Gastrocnemius medialis (tissue), 4 donors: ENCODE results near the gene INPP4A. TPM values are rescaled to one million over a fixed set of nuclear protein-coding genes. Genes with fewer than 3 reads are reported as not detected.
"Not testable (repeated sequence)": the region's sequence is repeated elsewhere in the genome, so short reads cannot be mapped to it uniquely, and the experiment has no call there.

Experiments used
- ATAC-seq, 2 donors: fragments of 150-250 bp; one replicate each; pipeline ENCODE4 v1.9.1; 2016
- DNase-seq, 2 donors: peaks; one replicate each; pipeline ENCODE4 v3.0.0-alpha.2; 2019
- H3K27ac ChIP-seq, 4 donors: fragments of 200-600 bp; sonication (generic); 1 replicate in 1 of 4; 2 replicates in 3 of 4; pipeline ENCODE4 v1.5.1; 2016 to 2018; ENCODE audit warnings: mild to moderate bottlenecking in 2 of 4, moderate library complexity in 1 of 4
- H3K27me3 ChIP-seq, 3 donors: fragments of 200-600 bp; sonication (generic) in 2 of 3; 1 replicate in 1 of 3; 2 replicates in 2 of 3; pipeline versions ENCODE4 v1.5.1 to v1.6.0; 2016 to 2019; ENCODE audit warnings: mild to moderate bottlenecking in 1 of 3, moderate library complexity in 1 of 3
- H3K36me3 ChIP-seq, 2 donors: fragments of 200-600 bp; sonication (generic) in 1 of 2; one replicate each; pipeline ENCODE4 v1.5.1; 2017 to 2018
- H3K4me1 ChIP-seq, 2 donors: fragments of 200-600 bp; sonication (generic) in 1 of 2; one replicate each; pipeline ENCODE4 v1.5.1; 2016 to 2017; ENCODE audit warnings: mild to moderate bottlenecking in 2 of 2
- H3K4me3 ChIP-seq, 4 donors: fragments of 200-600 bp; sonication (generic) in 3 of 4; 1 replicate in 1 of 4; 2 replicates in 3 of 4; pipeline ENCODE4 v1.5.1; 2016 to 2019; ENCODE audit warnings: mild to moderate bottlenecking in 2 of 4
- H3K9me3 ChIP-seq, 3 donors: fragments of 200-600 bp; sonication (generic) in 2 of 3; 1 replicate in 1 of 3; 2 replicates in 2 of 3; pipeline ENCODE4 v1.5.1; 2016 to 2019
- POLR2A ChIP-seq, 2 donors: fragments of 450-650 bp; IDR thresholded peaks; one replicate each; pipeline ENCODE4 v1.6.1; 2017; ENCODE audit warnings: antibody characterized with exemption in 2 of 2, mild to moderate bottlenecking in 2 of 2, moderate library complexity in 2 of 2
- in situ Hi-C, 4 donors: fragments of 200-750 bp; cut with MboI; loops; one replicate each; pipeline versions ENCODE4 v1.15.0 to v1.8.0; 2017; ENCODE audit warnings: low sequenced_read_pairs in 4 of 4
- intact Hi-C: fragments of 100-400 bp; cut with DNase I; formaldehyde crosslinking; loops from one replicate; pipeline ENCODE4 v1.15.1; 2023; ENCODE audit warnings: low total_unique reads
- total RNA-seq, 4 donors: library from RNA; depleted of rRNA; stranded (reverse); fragments of >200 nt; gene quantifications; one replicate each; pipeline versions ENCODE4 v1.1.0 to v1.2.3, GENCODE V29; 2016
- TF ChIP-seq, protein P1 (sequence below), 5 experiments: fragments of 450-650 bp in 3 of 5; fragments of 200-600 bp in 2 of 5; sonication (generic) in 2 of 5; IDR thresholded peaks in 4 of 5; conservative IDR thresholded peaks in 1 of 5; 1 replicate in 4 of 5; 2 replicates in 1 of 5; pipeline ENCODE4 v1.5.1; 2016 to 2019; ENCODE audit warnings: antibody characterized with exemption in 5 of 5, mild to moderate bottlenecking in 3 of 5, moderate library complexity in 3 of 5

Gene INPP4A
- total RNA-seq, 4 donors from 2014 or later = 9.8 to 19.6 (median 16.0) TPM

- Histone ChIP-seq H3K4me1 (no peaks in the 10 kb centered on the region), H3K27ac (no peak overlapping the region), H3K36me3 (no peaks in the 10 kb centered on the region), H3K4me3 (no peak overlapping the region), H3K9me3 (no peaks in the 10 kb centered on the region), H3K27me3 (no peaks in the 10 kb centered on the region)
- in situ Hi-C loops (no loop called here), intact Hi-C loops (no loop called here)
- DNase-seq = no peak
- ATAC-seq = no peak
- TF ChIP-seq, protein P1, sequence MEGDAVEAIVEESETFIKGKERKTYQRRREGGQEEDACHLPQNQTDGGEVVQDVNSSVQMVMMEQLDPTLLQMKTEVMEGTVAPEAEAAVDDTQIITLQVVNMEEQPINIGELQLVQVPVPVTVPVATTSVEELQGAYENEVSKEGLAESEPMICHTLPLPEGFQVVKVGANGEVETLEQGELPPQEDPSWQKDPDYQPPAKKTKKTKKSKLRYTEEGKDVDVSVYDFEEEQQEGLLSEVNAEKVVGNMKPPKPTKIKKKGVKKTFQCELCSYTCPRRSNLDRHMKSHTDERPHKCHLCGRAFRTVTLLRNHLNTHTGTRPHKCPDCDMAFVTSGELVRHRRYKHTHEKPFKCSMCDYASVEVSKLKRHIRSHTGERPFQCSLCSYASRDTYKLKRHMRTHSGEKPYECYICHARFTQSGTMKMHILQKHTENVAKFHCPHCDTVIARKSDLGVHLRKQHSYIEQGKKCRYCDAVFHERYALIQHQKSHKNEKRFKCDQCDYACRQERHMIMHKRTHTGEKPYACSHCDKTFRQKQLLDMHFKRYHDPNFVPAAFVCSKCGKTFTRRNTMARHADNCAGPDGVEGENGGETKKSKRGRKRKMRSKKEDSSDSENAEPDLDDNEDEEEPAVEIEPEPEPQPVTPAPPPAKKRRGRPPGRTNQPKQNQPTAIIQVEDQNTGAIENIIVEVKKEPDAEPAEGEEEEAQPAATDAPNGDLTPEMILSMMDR (IDR thresholded peaks at IDR 0.05 in 4 of 5, conservative IDR thresholded peaks at IDR 0.05 in 1 of 5) = no peak
- TF ChIP-seq POLR2A (IDR thresholded peaks at IDR 0.05) = no peak
Observed at GRCh38 chr2:98433363-98433964, 11.2 kb upstream of the INPP4A start.

DNA sequence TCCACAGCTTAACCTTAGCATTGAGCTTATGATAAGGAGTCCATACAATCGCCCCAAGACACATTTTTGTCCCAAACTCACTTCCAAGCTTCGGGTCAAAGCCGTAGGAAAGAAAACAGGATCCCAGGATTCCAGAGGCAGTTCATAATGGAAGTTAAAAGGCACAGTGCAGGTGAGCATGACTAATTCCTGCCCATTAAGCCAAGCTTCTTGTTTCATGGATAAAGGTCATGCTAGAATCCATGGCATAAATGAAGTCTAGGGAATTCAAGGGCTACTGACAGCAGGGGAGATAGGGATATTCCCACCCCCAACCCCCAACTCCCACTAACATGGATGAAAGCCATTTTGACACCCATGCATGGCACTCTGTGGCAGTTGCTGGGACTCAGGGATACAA, 10.2 kb upstream of the INPP4A start:
- Histone ChIP-seq H3K4me3 (no peak overlapping the region), H3K27ac (no peak overlapping the region), H3K9me3 (no peaks in the 10 kb centered on the region), H3K36me3 (no peaks in the 10 kb centered on the region), H3K4me1 (no peaks in the 10 kb centered on the region), H3K27me3 (no peaks in the 10 kb centered on the region)
- no peak for TF ChIP-seq POLR2A (IDR thresholded peaks at IDR 0.05)
- TF ChIP-seq, protein P1 (IDR thresholded peaks at IDR 0.05 in 4 of 5, conservative IDR thresholded peaks at IDR 0.05 in 1 of 5) = no peak
- in situ Hi-C loops (no loop called here), intact Hi-C loops (no loop called here)
- ATAC-seq = no peak
- no peak for DNase-seq

DNA sequence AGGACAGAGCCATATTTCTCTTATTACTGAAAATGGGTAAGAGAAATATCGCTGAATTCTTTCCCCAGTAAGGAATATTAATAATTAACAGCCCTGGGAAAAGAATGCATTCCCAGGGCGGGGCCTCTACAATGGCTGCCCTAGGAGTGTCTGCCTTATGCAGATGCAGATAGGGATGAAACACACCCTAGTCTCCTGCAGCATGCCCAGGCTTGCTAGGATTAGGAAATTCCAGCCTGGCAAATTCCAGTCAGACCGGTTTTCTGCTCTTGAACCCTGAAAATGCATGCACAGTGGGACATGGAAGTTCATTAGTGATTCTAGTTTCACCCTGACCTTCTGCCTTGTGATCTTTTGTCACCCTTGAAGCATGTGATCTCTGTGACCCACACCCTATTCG, 9.0 kb upstream of the INPP4A start:
- H3K9me3 ChIP-seq, H3K4me3 ChIP-seq, H3K27ac ChIP-seq, in situ Hi-C loops, ATAC-seq, H3K36me3 ChIP-seq, intact Hi-C loops, H3K4me1 ChIP-seq, DNase-seq, H3K27me3 ChIP-seq: not testable (repeated sequence)

DNA sequence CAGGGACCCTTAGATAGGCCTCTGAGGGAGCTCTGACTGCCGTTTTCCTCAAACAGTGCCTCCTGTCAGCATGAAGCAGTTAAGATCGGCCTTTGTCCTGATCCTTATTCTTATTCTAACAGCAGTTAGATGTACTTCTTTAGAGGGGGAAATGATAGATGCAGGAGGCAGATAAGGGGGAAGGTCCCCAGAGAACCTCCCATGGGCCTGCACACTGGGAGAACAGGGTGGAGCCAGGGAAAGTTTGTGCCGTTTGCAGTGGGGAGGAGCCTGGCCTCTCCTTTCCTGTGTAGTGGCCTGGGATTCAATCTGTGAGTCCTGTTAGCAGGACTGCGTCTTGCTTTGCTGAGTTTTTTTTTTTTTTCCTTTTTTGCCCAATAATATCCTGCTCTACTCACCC, 7.9 kb upstream of the INPP4A start:
- Histone ChIP-seq H3K4me1 (no peaks in the 10 kb centered on the region), H3K36me3 (no peaks in the 10 kb centered on the region), H3K9me3 (no peaks in the 10 kb centered on the region), H3K27ac (peak overlapping the region in 3 of 4 donors; percentile 27 to 30 (median 30)), H3K27me3 (no peaks in the 10 kb centered on the region), H3K4me3 (no peak overlapping the region)
- DNase-seq (no peak), ATAC-seq (peak in 1 of 2 donors; percentile 56)
- in situ Hi-C loops (no loop called here), intact Hi-C loops (no loop called here)
- TF ChIP-seq, protein P1 (IDR thresholded peaks at IDR 0.05 in 4 of 5, conservative IDR thresholded peaks at IDR 0.05 in 1 of 5) = no peak
- no peak for TF ChIP-seq POLR2A (IDR thresholded peaks at IDR 0.05)

DNA sequence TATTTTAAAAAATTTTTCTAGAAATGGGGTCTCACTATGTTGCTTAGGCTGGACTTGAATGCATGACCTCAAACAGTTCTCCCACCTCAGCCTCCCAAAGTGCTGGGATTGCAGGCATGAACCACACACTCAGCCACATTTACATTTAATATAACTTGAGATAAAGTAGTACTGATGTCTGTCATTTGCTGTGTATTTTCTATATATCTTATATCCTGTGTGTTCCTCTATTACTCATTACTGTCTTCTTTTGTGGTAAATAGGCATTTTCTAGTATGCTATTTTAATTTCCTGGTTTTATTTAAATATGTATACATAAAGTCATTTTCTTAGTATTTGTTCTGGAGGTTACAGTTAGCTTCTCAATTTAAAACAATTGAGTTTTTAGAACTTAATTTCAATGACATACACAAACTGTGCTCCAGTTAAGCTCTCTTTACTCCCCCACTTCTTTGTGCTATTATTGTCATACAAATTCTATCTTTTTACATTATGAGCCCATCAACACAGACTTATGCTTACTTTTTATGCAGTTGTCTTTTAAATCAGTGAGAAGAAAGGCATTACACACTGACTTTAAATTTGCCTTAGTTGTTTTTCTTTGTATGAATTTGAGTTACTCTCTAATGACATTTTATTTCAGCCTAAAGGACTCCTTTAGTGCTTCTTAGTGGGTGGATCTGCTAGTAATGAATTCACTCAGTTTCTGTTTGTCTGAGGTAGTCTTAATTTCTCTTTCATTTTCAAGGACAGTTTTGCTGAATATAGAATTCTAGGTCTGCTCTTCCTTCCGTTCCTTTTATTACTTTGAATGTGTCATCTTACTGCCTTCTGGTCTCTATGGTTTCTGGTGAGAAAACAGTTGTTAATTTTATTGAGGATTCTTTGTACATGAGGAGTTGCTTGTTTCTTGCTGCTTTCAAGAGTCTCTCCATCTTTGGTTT, 6.2 kb upstream of the INPP4A start:
- H3K27me3 ChIP-seq = no peaks in the 10 kb centered on the region
- in situ Hi-C loops (no loop called here), intact Hi-C loops (no loop called here)
- no peaks in the 10 kb centered on the region for H3K4me1 ChIP-seq
- no peaks in the 10 kb centered on the region for H3K9me3 ChIP-seq
- ATAC-seq (no peak), DNase-seq (no peak)
- H3K36me3 ChIP-seq = no peaks in the 10 kb centered on the region
- H3K27ac ChIP-seq = no peak overlapping the region
- no peak overlapping the region for H3K4me3 ChIP-seq
- no peak for TF ChIP-seq POLR2A (IDR thresholded peaks at IDR 0.05)
- TF ChIP-seq, protein P1 (IDR thresholded peaks at IDR 0.05 in 4 of 5, conservative IDR thresholded peaks at IDR 0.05 in 1 of 5) = no peak
